ENCODE results near the gene UGCG.

The UGCG gene

GRCh38 chr9:111961575-111961974 lies 65.0 kb downstream of the UGCG start:
- H3K4me3 ChIP-seq (ENCODE audit: low read depth, low read length), result no peak overlapping the region
- TF ChIP-seq, protein P1, sequence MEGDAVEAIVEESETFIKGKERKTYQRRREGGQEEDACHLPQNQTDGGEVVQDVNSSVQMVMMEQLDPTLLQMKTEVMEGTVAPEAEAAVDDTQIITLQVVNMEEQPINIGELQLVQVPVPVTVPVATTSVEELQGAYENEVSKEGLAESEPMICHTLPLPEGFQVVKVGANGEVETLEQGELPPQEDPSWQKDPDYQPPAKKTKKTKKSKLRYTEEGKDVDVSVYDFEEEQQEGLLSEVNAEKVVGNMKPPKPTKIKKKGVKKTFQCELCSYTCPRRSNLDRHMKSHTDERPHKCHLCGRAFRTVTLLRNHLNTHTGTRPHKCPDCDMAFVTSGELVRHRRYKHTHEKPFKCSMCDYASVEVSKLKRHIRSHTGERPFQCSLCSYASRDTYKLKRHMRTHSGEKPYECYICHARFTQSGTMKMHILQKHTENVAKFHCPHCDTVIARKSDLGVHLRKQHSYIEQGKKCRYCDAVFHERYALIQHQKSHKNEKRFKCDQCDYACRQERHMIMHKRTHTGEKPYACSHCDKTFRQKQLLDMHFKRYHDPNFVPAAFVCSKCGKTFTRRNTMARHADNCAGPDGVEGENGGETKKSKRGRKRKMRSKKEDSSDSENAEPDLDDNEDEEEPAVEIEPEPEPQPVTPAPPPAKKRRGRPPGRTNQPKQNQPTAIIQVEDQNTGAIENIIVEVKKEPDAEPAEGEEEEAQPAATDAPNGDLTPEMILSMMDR (IDR thresholded peaks at IDR 0.05; ENCODE audit: borderline replicate concordance, insufficient read depth, low read depth, low read length), result no peak

DNA sequence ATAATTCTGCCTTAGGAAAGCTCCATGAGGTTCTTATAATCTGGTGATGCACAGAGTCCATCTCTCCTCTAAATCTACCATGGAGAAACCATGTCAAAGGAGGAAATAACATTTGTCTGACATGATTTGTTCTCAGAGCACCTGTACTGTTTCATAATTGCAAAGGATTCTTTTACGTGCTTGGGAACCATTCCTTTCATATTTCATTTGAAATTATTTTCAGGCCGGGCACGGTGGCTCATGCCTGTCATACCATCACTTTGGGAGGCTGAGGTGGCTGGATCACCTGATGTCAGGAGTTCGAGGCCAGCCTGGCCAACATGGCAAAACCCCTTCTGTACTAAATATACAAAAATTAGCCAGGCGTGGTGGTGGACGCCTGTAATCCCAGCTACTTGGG lies 65.4 kb downstream of the UGCG start:
- TF ChIP-seq, protein P1 (IDR thresholded peaks at IDR 0.05; ENCODE audit: borderline replicate concordance, insufficient read depth, low read depth, low read length), result no peak

DNA sequence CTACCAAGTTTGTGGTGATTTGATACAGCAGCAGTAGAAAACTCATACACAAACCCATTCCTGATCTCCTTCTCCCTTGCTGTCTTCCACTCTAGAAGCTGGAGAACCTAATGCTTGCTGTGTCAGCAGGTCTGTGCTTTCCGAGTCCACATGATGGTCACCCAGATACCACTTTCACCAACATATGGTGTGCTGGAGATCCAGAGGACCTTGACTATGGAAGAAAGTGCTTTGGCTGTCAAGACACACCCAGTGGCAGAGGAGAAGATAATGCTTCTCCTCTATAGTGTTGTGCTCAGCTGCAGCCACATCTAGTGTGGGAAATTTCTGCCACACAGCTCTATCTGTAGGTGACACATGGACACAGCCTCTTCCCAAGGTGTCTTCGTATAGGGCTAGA lies 67.4 kb downstream of the UGCG start:
- H3K4me3 ChIP-seq (ENCODE audit: low read depth, low read length), result no peak overlapping the region
- TF ChIP-seq, protein P1 (IDR thresholded peaks at IDR 0.05; ENCODE audit: borderline replicate concordance, insufficient read depth, low read depth, low read length), result no peak

More for the DNA sequence above, 65.4 kb downstream of the UGCG start:
- H3K4me3 ChIP-seq (ENCODE audit: low read depth, low read length), result no peak overlapping the region

- TF ChIP-seq, protein P1 (IDR thresholded peaks at IDR 0.05; ENCODE audit: borderline replicate concordance, insufficient read depth, low read depth, low read length), result no peak
- H3K4me3 ChIP-seq (ENCODE audit: low read depth, low read length), result no peak overlapping the region
Observed at GRCh38 chr9:111965566-111966019, 69.0 kb downstream of the UGCG start.

DNA sequence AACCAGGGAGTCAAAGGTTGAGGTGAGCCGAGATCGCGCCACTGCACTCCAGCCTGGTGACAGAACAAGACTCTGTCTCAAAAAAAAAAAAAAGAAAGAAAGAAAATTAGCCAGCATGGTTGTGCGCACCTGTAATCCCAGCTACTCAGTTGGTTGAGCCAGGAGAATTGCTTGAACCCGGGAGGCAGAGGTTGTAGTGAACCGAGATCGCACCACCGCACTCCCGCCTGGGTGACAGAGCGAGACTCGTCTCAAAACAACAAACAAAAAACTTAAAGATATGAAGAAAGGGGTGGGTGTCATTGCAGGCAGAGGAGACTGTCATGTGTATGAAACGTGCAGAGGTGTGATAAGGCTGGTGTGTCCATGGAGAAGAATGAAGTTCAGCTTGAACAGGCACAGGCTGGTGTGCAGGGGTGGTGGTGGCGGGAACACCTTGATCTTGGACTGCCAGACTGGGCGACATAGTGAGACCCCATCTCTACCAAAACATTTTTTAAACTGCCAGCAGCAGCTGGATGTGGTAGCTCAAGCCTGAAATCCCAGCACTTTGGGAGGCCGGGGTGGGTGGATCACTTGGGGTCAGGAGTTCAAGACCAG lies 69.6 kb downstream of the UGCG start:
- no peak overlapping the region for H3K4me3 ChIP-seq (ENCODE audit: low read depth, low read length)
- TF ChIP-seq, protein P1 (IDR thresholded peaks at IDR 0.05; ENCODE audit: borderline replicate concordance, insufficient read depth, low read depth, low read length), result no peak

DNA sequence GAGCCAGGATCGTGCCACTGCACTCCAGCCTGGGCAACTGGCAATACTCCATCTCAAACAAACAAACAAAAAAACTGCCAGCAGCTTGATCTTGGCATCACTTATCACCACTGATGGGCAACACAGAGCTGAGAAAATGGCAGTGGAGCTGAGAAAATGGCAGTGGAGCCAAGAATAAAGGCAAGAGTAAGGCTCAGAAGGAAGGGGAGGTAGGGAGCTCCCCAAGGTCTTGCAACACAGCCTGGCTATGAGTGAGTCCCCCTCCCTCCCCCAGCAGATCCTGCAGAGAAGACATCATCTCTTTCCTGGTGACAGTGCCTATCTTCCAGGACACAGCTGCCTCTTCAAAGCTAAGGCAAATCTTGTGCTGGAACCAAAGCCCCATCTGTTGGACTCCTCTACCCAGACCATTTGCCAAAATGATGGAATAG lies 70.3 kb downstream of the UGCG start:
- TF ChIP-seq, protein P1 (IDR thresholded peaks at IDR 0.05; ENCODE audit: borderline replicate concordance, insufficient read depth, low read depth, low read length), result no peak
- no peak overlapping the region for H3K4me3 ChIP-seq (ENCODE audit: low read depth, low read length)

DNA sequence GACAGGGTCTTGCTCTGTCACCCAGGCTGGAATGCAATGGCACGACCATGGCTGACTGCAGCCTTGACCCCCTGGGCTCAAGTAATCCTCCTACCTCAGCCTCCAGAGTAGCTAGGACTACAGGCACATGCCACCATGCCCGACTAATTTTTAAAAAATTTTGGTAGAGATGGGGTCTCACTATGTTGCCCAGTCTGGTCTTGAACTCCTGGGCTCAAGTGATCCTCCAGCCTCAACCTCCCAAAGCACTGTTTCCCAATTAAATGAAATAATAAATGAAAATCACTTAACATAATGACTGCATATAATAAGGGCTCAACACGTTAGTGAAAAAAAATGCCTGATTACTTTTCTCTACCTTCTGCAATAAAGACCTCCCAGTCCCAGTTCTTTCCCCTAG lies 71.0 kb downstream of the UGCG start:
- TF ChIP-seq, protein P1 (IDR thresholded peaks at IDR 0.05; ENCODE audit: borderline replicate concordance, insufficient read depth, low read depth, low read length), result no peak

More for the DNA sequence above, 71.0 kb downstream of the UGCG start:
- no peak overlapping the region for H3K4me3 ChIP-seq (ENCODE audit: low read depth, low read length)
